ENCODE data around the gene ANO10. TPM values are rescaled to one million over a fixed set of nuclear protein-coding genes. Genes with fewer than 3 reads are reported as not detected.

Gene ANO10
- total and polyA plus RNA-seq, 2 donors (not counting 3 experiments of a cell fraction or from before 2014, with no cell fraction given) = 28.4 to 45.8 TPM

DNA sequence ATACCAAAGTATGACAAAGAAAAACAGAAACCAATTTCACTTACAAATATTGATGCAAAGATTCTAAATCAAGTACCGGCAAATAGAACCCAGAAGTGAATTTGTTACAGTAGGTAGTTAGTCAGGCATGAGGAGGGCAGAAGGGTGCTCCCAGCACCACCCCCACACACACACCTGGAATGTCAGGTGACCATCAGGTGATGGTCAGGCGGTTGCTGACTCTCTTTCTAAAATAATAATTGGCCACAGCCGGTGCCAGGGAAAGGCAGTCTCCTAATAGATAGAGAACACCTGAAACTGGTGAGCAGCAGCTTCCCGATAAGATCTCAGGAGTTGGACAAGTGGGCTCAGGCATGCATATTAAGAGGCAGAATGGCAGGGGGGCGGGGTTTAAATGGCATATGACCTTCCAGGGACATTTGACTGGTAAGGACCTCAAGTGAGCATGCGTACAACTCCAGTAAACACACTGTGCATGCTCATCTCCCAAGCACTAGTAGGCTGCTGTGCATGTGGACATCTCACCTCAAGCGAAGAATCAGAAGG, 131.1 kb downstream of the ANO10 start:
- no peaks in the 10 kb centered on the region for H3K36me3 ChIP-seq (ENCODE audit: control insufficient read depth in 2 of 2, extremely low read depth in 1 of 2, insufficient read depth in 2 of 2, low read length in 2 of 2)
- no peak overlapping the region for H3K27ac ChIP-seq (ENCODE audit: insufficient read depth, low read depth, low read length)
- H3K4me2 ChIP-seq (ENCODE audit: insufficient read depth, low read length) = no peak overlapping the region
- dilution Hi-C loops (cut with MboI; ENCODE audit: extremely low pct_ligation_motif_present, low sequenced_read_pairs) = no loop called here
- no peak overlapping the region for H3K4me3 ChIP-seq (replicated peaks in 1 of 3; ENCODE audit: insufficient read depth in 1 of 3, low read depth in 1 of 3, low read length in 3 of 3)
- H3K79me2 ChIP-seq (ENCODE audit: control insufficient read depth, insufficient read depth, low read length) = peaks cover 4% of the 10 kb centered on the region
- DNase-seq (ENCODE audit: low read depth, low spot score) (no peak), FAIRE-seq (no peak)
- no TSS peak for BruUV-seq (replicated peaks)
- no peaks in the 10 kb centered on the region for H3K9me3 ChIP-seq (replicated peaks; ENCODE audit: control insufficient read depth, insufficient read depth, low read length)
- no peak overlapping the region for H2AFZ ChIP-seq (ENCODE audit: low read depth, low read length)
- no peaks in the 10 kb centered on the region for H4K20me1 ChIP-seq (replicated peaks; ENCODE audit: control insufficient read depth, extremely low read depth, insufficient read depth, low read length)
- H3K9ac ChIP-seq (replicated peaks; ENCODE audit: extremely low read depth, insufficient read depth, low read length) = no peak overlapping the region
- H3K4me1 ChIP-seq (ENCODE audit: control insufficient read depth, extremely low read depth, insufficient read depth, low read length) = no peaks in the 10 kb centered on the region
- POLR2A ChIA-PET = no interaction called here
- CTCF ChIA-PET = no interaction called here
- TF ChIP-seq, protein P1, sequence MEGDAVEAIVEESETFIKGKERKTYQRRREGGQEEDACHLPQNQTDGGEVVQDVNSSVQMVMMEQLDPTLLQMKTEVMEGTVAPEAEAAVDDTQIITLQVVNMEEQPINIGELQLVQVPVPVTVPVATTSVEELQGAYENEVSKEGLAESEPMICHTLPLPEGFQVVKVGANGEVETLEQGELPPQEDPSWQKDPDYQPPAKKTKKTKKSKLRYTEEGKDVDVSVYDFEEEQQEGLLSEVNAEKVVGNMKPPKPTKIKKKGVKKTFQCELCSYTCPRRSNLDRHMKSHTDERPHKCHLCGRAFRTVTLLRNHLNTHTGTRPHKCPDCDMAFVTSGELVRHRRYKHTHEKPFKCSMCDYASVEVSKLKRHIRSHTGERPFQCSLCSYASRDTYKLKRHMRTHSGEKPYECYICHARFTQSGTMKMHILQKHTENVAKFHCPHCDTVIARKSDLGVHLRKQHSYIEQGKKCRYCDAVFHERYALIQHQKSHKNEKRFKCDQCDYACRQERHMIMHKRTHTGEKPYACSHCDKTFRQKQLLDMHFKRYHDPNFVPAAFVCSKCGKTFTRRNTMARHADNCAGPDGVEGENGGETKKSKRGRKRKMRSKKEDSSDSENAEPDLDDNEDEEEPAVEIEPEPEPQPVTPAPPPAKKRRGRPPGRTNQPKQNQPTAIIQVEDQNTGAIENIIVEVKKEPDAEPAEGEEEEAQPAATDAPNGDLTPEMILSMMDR (IDR thresholded peaks at IDR 0.05; ENCODE audit: extremely low read depth in 1 of 2, insufficient read depth in 1 of 2, low read depth in 1 of 2, low read length in 2 of 2) = no peak
- TF ChIP-seq GATA2 (IDR thresholded peaks at IDR 0.05; ENCODE audit: insufficient read depth, insufficient read length, low read depth, low read length) = no peak
- H3K27me3 ChIP-seq (ENCODE audit: control insufficient read depth in 2 of 2, insufficient read depth in 2 of 2, low read length in 2 of 2) = no peaks in the 10 kb centered on the region
- intact Hi-C loops (cut with micrococcal nuclease) = no loop called here
- no peaks in the 10 kb centered on the region for H3K9me1 ChIP-seq (replicated peaks; ENCODE audit: control insufficient read depth, extremely low read depth, insufficient read depth, low read length)

DNA sequence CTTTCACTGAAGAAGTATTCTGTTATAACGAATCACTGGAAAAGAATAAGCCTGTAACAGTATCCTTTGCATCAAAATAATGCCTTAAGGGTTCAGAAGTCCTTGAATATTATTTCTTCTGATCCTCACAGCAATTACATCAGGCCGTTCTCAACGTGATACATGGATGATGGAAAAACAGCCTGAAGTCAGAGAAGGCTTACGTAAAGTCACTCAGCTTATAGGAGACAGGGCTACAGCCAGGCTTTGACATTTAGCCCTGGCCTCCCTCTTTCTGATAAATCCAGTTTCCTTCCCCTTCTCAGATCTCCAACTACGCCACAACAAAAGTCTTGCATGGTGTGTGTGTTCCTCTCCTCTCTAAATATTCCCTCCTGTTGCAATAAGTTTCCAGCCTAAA, 131.9 kb downstream of the ANO10 start:
- intact Hi-C loops (cut with micrococcal nuclease) = no loop called here
- no peak for FAIRE-seq

More for the DNA sequence above, 131.9 kb downstream of the ANO10 start:
- ChIA-PET CTCF (no interaction called here), POLR2A (no interaction called here)
- Histone ChIP-seq H3K4me2 (ENCODE audit: insufficient read depth, low read length) (no peak overlapping the region), H3K27me3 (ENCODE audit: control insufficient read depth in 2 of 2, insufficient read depth in 2 of 2, low read length in 2 of 2) (no peaks in the 10 kb centered on the region), H3K36me3 (ENCODE audit: control insufficient read depth in 2 of 2, extremely low read depth in 1 of 2, insufficient read depth in 2 of 2, low read length in 2 of 2) (no peaks in the 10 kb centered on the region), H3K79me2 (ENCODE audit: control insufficient read depth, insufficient read depth, low read length) (peaks cover 4% of the 10 kb centered on the region), H2AFZ (ENCODE audit: low read depth, low read length) (no peak overlapping the region), H3K9me1 (replicated peaks; ENCODE audit: control insufficient read depth, extremely low read depth, insufficient read depth, low read length) (no peaks in the 10 kb centered on the region), H3K4me3 (replicated peaks in 1 of 3; ENCODE audit: insufficient read depth in 1 of 3, low read depth in 1 of 3, low read length in 3 of 3) (no peak overlapping the region), H4K20me1 (replicated peaks; ENCODE audit: control insufficient read depth, extremely low read depth, insufficient read depth, low read length) (no peaks in the 10 kb centered on the region), H3K9ac (replicated peaks; ENCODE audit: extremely low read depth, insufficient read depth, low read length) (no peak overlapping the region), H3K27ac (ENCODE audit: insufficient read depth, low read depth, low read length) (no peak overlapping the region), H3K4me1 (ENCODE audit: control insufficient read depth, extremely low read depth, insufficient read depth, low read length) (no peaks in the 10 kb centered on the region), H3K9me3 (replicated peaks; ENCODE audit: control insufficient read depth, insufficient read depth, low read length) (no peaks in the 10 kb centered on the region)
- dilution Hi-C loops (cut with MboI; ENCODE audit: extremely low pct_ligation_motif_present, low sequenced_read_pairs) = no loop called here
- no TSS peak for BruUV-seq (replicated peaks)
- TF ChIP-seq GATA2 (IDR thresholded peaks at IDR 0.05; ENCODE audit: insufficient read depth, insufficient read length, low read depth, low read length) (no peak), FOS (IDR thresholded peaks at IDR 0.05; ENCODE audit: borderline replicate concordance, insufficient read depth, low read length) (no peak), POLR2A (IDR thresholded peaks at IDR 0.05; ENCODE audit: low read depth, low read length) (no peak), JUN (IDR thresholded peaks at IDR 0.05; ENCODE audit: borderline replicate concordance, insufficient read depth, insufficient read length, low read depth) (no peak), MYC (IDR thresholded peaks at IDR 0.05; ENCODE audit: low read depth, low read length) (no peak), POLR2AphosphoS5 (IDR thresholded peaks at IDR 0.05; ENCODE audit: insufficient read depth, low read depth, low read length) (no peak), EZH2 (IDR thresholded peaks at IDR 0.05; ENCODE audit: borderline replicate concordance, low read depth, low read length, severe bottlenecking) (no peak)
- TF ChIP-seq, protein P2, sequence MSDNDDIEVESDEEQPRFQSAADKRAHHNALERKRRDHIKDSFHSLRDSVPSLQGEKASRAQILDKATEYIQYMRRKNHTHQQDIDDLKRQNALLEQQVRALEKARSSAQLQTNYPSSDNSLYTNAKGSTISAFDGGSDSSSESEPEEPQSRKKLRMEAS (IDR thresholded peaks at IDR 0.05; ENCODE audit: insufficient read depth, insufficient read length) = no peak
- TF ChIP-seq, protein P1 (IDR thresholded peaks at IDR 0.05; ENCODE audit: extremely low read depth in 1 of 2, insufficient read depth in 1 of 2, low read depth in 1 of 2, low read length in 2 of 2) = no peak
- DNase-seq (ENCODE audit: low read depth, low spot score) = peak; percentile 24
